Endothelial cell (in vitro differentiated cells): ENCODE results near the gene PEA15. TPM values are rescaled to one million over a fixed set of nuclear protein-coding genes. Genes with fewer than 3 reads are reported as not detected.

Experiments used
- DNase-seq: peaks from one replicate; pipeline ENCODE4 v3.0.0; 2021; ENCODE audit warnings: low spot score
- H3K27ac Mint-ChIP-seq: one replicate; pipeline ENCODE4 v1.8.0; 2021; ENCODE audit warnings: mixed read lengths, inconsistent platforms; ENCODE audit not compliant: unreplicated experiment
- H3K27me3 Mint-ChIP-seq: one replicate; pipeline ENCODE4 v1.8.0; 2021; ENCODE audit warnings: mild to moderate bottlenecking, moderate library complexity, mixed read lengths, inconsistent platforms; ENCODE audit not compliant: unreplicated experiment
- H3K36me3 Mint-ChIP-seq: one replicate; pipeline ENCODE4 v1.8.0; 2021; ENCODE audit warnings: mild to moderate bottlenecking, low read depth, mixed read lengths, inconsistent platforms; ENCODE audit not compliant: unreplicated experiment
- H3K4me1 Mint-ChIP-seq: one replicate; pipeline ENCODE4 v1.8.0; 2021; ENCODE audit warnings: mild to moderate bottlenecking, mixed read lengths, inconsistent platforms; ENCODE audit not compliant: unreplicated experiment
- H3K4me3 Mint-ChIP-seq: one replicate; pipeline ENCODE4 v1.8.0; 2021; ENCODE audit warnings: mild to moderate bottlenecking, mixed read lengths, inconsistent platforms; ENCODE audit not compliant: unreplicated experiment
- H3K9me3 Mint-ChIP-seq: one replicate; pipeline ENCODE4 v1.8.0; 2021; ENCODE audit warnings: mixed read lengths, inconsistent platforms; ENCODE audit not compliant: unreplicated experiment
- total RNA-seq: library from RNA; stranded (reverse); fragmentation: NEBNext Ultra II Directional; extraction: Animal tissue kit (Norgen Biotek cat#: 25700); gene quantifications from one replicate; pipeline ENCODE4 v1.2.1, GENCODE V29; 2021; ENCODE audit not compliant: unreplicated experiment
- TF ChIP-seq, protein P1 (sequence below): fragments of 200-600 bp; sonication (generic); IDR thresholded peaks from one replicate; pipeline ENCODE4 v1.5.0; 2021; ENCODE audit warnings: antibody characterized with exemption; ENCODE audit not compliant: unreplicated experiment

PEA15 gene
- total RNA-seq, 1 donor from 2014 or later, result 593 TPM

DNA sequence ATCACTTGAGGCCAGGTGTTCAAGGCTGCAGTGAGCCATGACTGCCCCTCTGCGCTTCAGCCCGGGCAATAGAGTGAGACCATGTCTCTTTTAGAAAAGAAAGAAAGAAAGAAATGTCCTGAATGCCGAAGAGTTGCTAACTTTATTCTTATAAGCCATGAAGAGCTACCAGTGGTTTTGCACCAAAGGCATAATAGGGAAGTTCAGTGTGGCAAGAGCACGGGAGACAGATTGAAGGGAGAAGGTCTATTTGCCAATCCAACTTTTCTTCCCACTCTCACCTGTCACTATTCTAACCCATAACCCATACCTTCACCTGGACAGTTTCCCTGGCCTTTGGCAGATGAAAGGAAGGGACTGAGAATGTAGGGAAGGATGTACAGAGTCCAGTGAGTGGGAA lies 4.4 kb upstream of the PEA15 start:
- TF ChIP-seq, protein P1, sequence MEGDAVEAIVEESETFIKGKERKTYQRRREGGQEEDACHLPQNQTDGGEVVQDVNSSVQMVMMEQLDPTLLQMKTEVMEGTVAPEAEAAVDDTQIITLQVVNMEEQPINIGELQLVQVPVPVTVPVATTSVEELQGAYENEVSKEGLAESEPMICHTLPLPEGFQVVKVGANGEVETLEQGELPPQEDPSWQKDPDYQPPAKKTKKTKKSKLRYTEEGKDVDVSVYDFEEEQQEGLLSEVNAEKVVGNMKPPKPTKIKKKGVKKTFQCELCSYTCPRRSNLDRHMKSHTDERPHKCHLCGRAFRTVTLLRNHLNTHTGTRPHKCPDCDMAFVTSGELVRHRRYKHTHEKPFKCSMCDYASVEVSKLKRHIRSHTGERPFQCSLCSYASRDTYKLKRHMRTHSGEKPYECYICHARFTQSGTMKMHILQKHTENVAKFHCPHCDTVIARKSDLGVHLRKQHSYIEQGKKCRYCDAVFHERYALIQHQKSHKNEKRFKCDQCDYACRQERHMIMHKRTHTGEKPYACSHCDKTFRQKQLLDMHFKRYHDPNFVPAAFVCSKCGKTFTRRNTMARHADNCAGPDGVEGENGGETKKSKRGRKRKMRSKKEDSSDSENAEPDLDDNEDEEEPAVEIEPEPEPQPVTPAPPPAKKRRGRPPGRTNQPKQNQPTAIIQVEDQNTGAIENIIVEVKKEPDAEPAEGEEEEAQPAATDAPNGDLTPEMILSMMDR, result no peak
- Mint-ChIP-seq H3K4me3 (peak overlapping the region; percentile 3), H3K4me1 (peaks cover 31% of the 10 kb centered on the region), H3K27me3 (peaks cover 11% of the 10 kb centered on the region), H3K36me3 (peaks cover 19% of the 10 kb centered on the region), H3K27ac (no peak overlapping the region), H3K9me3 (no peaks in the 10 kb centered on the region)
- DNase-seq, result no peak

DNA sequence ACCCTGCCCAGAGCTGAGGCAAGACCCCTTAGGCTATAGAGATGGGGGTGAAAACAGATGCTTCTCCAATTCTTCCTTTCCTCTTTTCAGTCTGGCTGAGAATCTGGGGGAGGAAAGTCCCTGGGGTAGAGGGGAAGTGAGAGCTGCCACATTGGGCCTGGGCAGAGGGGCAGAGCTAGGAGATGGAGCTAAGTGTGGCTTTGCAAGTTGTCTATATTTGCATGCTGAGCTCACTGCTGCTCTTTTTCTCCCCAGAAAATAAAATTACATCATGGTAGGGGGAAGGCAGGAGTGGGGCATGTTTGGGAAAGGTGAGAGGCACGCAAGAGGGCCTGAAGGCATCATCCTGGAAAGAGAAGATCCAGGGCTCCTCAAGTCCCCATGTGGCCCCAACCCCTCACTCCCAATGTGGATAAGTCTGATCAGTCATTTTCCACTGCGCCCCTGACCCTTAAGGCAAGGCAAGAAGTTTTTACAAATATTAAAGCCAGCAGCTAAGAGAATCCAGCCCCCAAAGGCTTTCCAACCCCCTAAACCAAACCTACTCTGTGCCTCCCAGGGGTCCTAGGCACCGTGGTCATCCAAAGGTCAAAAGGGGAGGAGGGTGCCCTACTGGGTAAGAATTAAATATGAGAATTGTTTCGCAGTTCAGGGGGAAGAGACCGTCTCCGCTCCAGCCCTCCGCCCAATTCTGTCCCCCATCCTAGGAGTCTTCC lies 500 bp upstream of the PEA15 start:
- no peak for DNase-seq
- Mint-ChIP-seq H3K27ac (peak overlapping the region; percentile 88), H3K9me3 (no peaks in the 10 kb centered on the region), H3K4me1 (peaks cover 66% of the 10 kb centered on the region), H3K36me3 (peaks cover 48% of the 10 kb centered on the region), H3K27me3 (peaks cover 28% of the 10 kb centered on the region), H3K4me3 (peak overlapping the region; percentile 82)
- TF ChIP-seq, protein P1, result no peak

DNA sequence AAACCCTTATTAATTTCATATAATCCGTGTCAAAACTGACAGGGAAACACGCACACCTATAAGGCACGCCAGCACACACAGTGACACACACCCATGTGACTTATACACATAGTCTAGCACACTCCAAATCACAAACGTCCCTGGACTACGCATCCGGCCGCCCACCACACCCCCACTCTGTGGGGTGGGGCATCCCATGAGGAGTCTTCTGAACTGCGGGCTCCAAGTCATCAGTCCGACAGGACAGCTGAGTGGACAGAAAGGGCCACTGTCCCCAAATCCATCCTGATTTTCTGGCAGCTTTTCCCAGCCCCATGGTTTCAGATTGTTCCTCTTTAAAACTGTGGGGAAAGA lies 829 bp downstream of the PEA15 start:
- DNase-seq, result no peak
- peaks cover 32% of the 10 kb centered on the region for H3K27me3 Mint-ChIP-seq
- peak overlapping the region; percentile 95 for H3K27ac Mint-ChIP-seq
- no peaks in the 10 kb centered on the region for H3K9me3 Mint-ChIP-seq
- peak overlapping the region; percentile 89 for H3K4me3 Mint-ChIP-seq
- H3K4me1 Mint-ChIP-seq, result peaks cover 68% of the 10 kb centered on the region
- TF ChIP-seq, protein P1, result no peak
- peaks cover 45% of the 10 kb centered on the region for H3K36me3 Mint-ChIP-seq

DNA sequence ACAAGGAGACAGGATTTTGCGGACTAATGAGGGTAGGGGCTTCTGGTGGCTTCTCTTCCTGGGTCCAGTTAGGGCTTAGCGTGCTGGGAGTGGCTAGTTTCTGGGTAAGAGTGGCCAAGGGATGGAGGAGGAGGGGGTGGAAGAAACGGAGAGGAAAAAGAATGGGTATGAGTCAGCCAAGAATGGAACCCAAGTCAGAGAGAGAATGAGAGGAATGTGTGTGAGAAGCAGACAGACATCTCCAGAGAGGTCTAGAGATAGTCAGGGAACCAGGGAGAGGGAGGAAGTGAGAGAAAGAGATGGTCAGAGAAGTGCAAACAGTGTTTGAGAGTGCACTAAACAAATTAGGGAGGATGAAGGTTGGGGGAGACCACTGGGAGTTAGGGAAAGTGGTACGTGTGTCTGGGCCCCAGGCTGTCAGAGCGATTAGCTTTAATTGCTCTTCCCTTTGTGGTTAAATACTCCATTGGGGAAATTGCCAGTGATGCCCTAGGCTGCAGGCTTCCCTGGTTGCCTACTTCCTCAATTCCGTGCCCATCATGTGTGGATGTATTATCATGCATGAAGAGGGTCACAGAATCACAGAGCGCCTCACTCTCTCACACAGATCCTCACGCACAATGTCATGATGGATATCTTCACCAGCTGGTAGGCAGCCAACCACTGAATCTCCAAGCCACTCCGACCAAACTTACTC lies 1.4 kb downstream of the PEA15 start:
- DNase-seq, result no peak
- H3K4me1 Mint-ChIP-seq, result peaks cover 74% of the 10 kb centered on the region

More for the DNA sequence above, 1.4 kb downstream of the PEA15 start:
- H3K36me3 Mint-ChIP-seq, result peaks cover 43% of the 10 kb centered on the region
- TF ChIP-seq, protein P1, result no peak
- H3K4me3 Mint-ChIP-seq, result peak overlapping the region; percentile 89
- peak overlapping the region; percentile 95 for H3K27ac Mint-ChIP-seq
- H3K27me3 Mint-ChIP-seq, result peaks cover 32% of the 10 kb centered on the region
- H3K9me3 Mint-ChIP-seq, result no peaks in the 10 kb centered on the region
